ENCODE results near the gene MRPL37.

DNA sequence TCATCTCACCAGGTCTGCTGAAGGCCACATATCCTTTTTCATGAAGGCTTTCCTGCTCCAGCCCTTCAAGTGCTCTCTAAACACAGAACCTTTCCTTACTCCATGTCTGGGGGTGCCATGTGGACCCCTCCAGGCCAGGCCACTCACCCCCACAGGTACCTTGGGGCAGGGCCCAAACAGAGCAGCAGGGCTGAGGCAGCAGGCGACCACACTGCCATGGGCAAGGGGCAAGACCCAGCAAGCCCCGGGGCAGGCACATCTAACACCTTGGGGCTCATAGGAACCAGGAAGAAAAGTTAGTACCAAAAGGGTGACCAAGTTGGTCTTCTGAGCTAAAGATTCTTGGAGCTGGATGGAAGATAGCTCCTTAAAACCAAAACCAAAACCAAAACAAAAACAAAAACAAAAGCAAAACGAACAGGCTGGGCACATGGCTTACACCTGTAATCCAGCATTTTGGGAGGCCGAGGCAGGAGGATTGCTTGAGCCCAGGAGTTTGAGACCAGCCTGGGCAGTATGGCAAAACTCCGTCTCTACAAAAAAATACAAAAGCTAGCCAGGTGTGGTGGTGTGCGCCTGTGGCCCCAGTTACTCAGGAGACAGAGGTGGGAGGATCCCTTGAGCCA is 63.7 kb downstream of the MRPL37 start:
- TF ChIP-seq EZH2 (IDR thresholded peaks at IDR 0.05; ENCODE audit: borderline replicate concordance, low read depth, low read length, severe bottlenecking) (no peak), POLR2A (IDR thresholded peaks at IDR 0.05; ENCODE audit: low read depth, low read length) (no peak), JUN (IDR thresholded peaks at IDR 0.05; ENCODE audit: borderline replicate concordance, insufficient read depth, insufficient read length, low read depth) (no peak), POLR2AphosphoS5 (IDR thresholded peaks at IDR 0.05; ENCODE audit: insufficient read depth, low read depth, low read length) (no peak), MYC (IDR thresholded peaks at IDR 0.05; ENCODE audit: low read depth, low read length) (no peak)
- TF ChIP-seq, protein P1, sequence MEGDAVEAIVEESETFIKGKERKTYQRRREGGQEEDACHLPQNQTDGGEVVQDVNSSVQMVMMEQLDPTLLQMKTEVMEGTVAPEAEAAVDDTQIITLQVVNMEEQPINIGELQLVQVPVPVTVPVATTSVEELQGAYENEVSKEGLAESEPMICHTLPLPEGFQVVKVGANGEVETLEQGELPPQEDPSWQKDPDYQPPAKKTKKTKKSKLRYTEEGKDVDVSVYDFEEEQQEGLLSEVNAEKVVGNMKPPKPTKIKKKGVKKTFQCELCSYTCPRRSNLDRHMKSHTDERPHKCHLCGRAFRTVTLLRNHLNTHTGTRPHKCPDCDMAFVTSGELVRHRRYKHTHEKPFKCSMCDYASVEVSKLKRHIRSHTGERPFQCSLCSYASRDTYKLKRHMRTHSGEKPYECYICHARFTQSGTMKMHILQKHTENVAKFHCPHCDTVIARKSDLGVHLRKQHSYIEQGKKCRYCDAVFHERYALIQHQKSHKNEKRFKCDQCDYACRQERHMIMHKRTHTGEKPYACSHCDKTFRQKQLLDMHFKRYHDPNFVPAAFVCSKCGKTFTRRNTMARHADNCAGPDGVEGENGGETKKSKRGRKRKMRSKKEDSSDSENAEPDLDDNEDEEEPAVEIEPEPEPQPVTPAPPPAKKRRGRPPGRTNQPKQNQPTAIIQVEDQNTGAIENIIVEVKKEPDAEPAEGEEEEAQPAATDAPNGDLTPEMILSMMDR (IDR thresholded peaks at IDR 0.05; ENCODE audit: extremely low read depth in 1 of 2, insufficient read depth in 1 of 2, low read depth in 1 of 2, low read length in 2 of 2) = no peak
- TF ChIP-seq, protein P2, sequence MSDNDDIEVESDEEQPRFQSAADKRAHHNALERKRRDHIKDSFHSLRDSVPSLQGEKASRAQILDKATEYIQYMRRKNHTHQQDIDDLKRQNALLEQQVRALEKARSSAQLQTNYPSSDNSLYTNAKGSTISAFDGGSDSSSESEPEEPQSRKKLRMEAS (IDR thresholded peaks at IDR 0.05; ENCODE audit: insufficient read depth, insufficient read length) = no peak

Measured in endothelial cell of umbilical vein (primary cell).